ENCODE measurements around the gene MYO5B.

MYO5B gene

GRCh38 chr18:49857708-49858107 is 337.2 kb downstream of the MYO5B start:
- in situ Hi-C loops (cut with HindIII; ENCODE audit: low pct_unique_long_range_greater_than_20kb, low sequenced_read_pairs): no loop called here
- no peak for DNase-seq (ENCODE audit: low read depth in 1 of 2, low spot score in 1 of 2)
- no peak for TF ChIP-seq JUND (IDR thresholded peaks at IDR 0.05; ENCODE audit: low read depth)

- in situ Hi-C loops (cut with HindIII; ENCODE audit: low pct_unique_long_range_greater_than_20kb, low sequenced_read_pairs): no loop called here
- no peak for TF ChIP-seq JUND (IDR thresholded peaks at IDR 0.05; ENCODE audit: low read depth)
- DNase-seq (ENCODE audit: low read depth in 1 of 2, low spot score in 1 of 2): no peak
Observed at GRCh38 chr18:49856496-49856895, 338.5 kb downstream of the MYO5B start.

DNA sequence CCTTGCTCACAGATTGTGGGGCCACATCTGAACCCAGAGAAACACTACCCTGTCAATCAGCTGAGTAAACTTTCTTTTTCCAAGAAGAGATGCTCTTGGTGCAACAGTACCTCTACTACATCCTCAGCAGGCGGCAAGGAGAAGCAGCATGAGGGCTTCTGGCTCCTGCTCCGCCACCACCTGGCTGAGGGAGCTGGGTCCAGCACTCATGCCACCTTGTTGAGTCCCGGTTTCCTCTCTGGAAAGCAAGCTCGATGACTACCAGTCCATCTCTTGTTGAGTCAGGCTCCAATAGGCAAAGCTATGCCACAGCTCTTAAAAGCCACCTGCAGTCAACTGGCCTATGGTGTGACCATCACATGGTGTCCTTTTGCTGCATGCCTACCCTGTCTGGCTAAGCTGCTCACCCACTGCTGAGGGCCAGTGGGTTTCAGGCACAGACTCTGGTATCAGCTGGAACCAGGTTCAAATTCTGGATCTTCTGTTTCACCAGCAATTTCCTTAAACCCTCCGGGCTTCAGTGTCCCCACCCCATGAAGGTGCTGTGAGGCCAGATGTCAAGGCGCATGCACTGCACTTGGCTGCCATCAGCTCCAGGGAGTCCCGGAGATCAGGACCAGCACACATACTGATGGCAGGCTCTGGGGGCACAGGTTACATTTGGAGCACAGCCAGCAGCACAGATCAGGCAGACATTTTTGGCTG is 339.1 kb downstream of the MYO5B start:
- TF ChIP-seq JUND (IDR thresholded peaks at IDR 0.05; ENCODE audit: low read depth): no peak
- in situ Hi-C loops (cut with HindIII; ENCODE audit: low pct_unique_long_range_greater_than_20kb, low sequenced_read_pairs): no loop called here
- DNase-seq (ENCODE audit: low read depth in 1 of 2, low spot score in 1 of 2): no peak

- no peak for DNase-seq (ENCODE audit: low read depth in 1 of 2, low spot score in 1 of 2)
- TF ChIP-seq JUND (IDR thresholded peaks at IDR 0.05; ENCODE audit: low read depth): no peak
- in situ Hi-C loops (cut with HindIII; ENCODE audit: low pct_unique_long_range_greater_than_20kb, low sequenced_read_pairs): no loop called here
Observed at GRCh38 chr18:49854681-49855080, 340.3 kb downstream of the MYO5B start.

- no peak for TF ChIP-seq JUND (IDR thresholded peaks at IDR 0.05; ENCODE audit: low read depth)
- no peak for DNase-seq (ENCODE audit: low read depth in 1 of 2, low spot score in 1 of 2)
- in situ Hi-C loops (cut with HindIII; ENCODE audit: low pct_unique_long_range_greater_than_20kb, low sequenced_read_pairs): no loop called here
Observed at GRCh38 chr18:49853436-49853835, 341.5 kb downstream of the MYO5B start.

DNA sequence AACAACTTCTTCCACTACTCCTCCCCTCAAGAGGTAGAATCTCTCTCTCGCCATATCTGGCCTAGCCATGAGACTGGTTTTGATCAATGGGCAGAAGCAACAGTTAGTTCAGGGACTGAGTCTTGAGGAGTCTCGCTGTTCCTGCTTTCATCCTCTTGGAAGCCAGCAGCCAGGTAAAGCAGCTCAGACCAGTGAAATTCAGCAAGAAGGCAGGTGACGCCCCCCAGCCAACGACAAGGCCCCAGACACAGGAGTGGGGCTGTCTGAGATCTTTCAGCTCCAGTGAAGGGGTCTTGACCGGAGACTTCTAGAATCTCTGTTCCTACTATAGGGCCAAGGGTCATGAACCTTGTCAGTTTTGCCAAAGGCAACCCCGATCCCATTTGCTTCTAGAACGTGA is 341.9 kb downstream of the MYO5B start:
- no peak for DNase-seq (ENCODE audit: low read depth in 1 of 2, low spot score in 1 of 2)
- in situ Hi-C loops (cut with HindIII; ENCODE audit: low pct_unique_long_range_greater_than_20kb, low sequenced_read_pairs): no loop called here
- TF ChIP-seq JUND (IDR thresholded peaks at IDR 0.05; ENCODE audit: low read depth): no peak

DNA sequence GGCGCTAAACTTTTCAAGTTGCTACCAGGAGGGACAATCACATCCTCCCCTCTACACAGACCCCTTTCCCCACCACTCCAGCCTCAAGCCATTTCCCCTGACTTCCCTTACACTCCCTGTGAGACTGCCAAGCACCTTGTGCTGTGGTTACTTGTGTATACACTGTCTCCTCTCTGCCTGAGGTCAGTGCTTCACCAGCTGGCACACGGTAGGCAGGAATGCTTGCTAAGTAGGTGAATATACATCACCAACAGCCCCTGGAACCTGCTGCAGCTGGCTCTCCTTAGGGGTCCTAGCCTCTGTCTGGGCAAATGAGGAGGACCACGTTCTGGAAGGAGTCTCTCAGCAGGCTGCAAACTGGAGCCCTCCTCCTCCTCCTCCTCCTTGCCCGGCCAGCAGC is 343.3 kb downstream of the MYO5B start:
- TF ChIP-seq JUND (IDR thresholded peaks at IDR 0.05; ENCODE audit: low read depth): no peak
- no peak for DNase-seq (ENCODE audit: low read depth in 1 of 2, low spot score in 1 of 2)
- in situ Hi-C loops (cut with HindIII; ENCODE audit: low pct_unique_long_range_greater_than_20kb, low sequenced_read_pairs): no loop called here

DNA sequence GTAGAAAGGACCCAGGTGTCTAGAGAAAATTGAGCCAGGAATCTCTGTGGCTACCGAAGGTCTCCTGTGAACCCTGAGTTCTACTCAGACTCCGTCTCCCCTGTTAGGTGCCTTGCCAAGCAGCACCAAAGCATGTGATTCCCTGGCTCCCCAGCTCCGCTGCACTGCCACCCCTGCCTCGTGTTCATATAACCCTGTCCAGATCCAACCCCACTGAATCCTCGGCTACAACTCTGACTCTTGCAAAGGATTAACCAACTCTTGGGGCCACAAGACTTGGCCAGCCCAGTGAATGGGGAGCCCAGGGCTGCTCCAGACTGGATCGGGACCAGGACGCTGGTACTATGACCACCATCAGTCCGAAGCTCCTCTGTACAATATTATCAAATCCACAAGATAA is 344.3 kb downstream of the MYO5B start:
- TF ChIP-seq JUND (IDR thresholded peaks at IDR 0.05; ENCODE audit: low read depth): no peak
- no peak for DNase-seq (ENCODE audit: low read depth in 1 of 2, low spot score in 1 of 2)
- in situ Hi-C loops (cut with HindIII; ENCODE audit: low pct_unique_long_range_greater_than_20kb, low sequenced_read_pairs): no loop called here

- DNase-seq (ENCODE audit: low read depth in 1 of 2, low spot score in 1 of 2): no peak
- in situ Hi-C loops (cut with HindIII; ENCODE audit: low pct_unique_long_range_greater_than_20kb, low sequenced_read_pairs): no loop called here
- no peak for TF ChIP-seq JUND (IDR thresholded peaks at IDR 0.05; ENCODE audit: low read depth)
Observed at GRCh38 chr18:49849331-49850217, 345.4 kb downstream of the MYO5B start.

GRCh38 chr18:49848115-49848514 is 346.8 kb downstream of the MYO5B start:
- no peak for TF ChIP-seq JUND (IDR thresholded peaks at IDR 0.05; ENCODE audit: low read depth)
- in situ Hi-C loops (cut with HindIII; ENCODE audit: low pct_unique_long_range_greater_than_20kb, low sequenced_read_pairs): no loop called here
- DNase-seq (ENCODE audit: low read depth in 1 of 2, low spot score in 1 of 2): no peak

GRCh38 chr18:49847524-49847923 is 347.4 kb downstream of the MYO5B start:
- in situ Hi-C loops (cut with HindIII; ENCODE audit: low pct_unique_long_range_greater_than_20kb, low sequenced_read_pairs): no loop called here
- DNase-seq (ENCODE audit: low read depth in 1 of 2, low spot score in 1 of 2): no peak
- no peak for TF ChIP-seq JUND (IDR thresholded peaks at IDR 0.05; ENCODE audit: low read depth)

DNA sequence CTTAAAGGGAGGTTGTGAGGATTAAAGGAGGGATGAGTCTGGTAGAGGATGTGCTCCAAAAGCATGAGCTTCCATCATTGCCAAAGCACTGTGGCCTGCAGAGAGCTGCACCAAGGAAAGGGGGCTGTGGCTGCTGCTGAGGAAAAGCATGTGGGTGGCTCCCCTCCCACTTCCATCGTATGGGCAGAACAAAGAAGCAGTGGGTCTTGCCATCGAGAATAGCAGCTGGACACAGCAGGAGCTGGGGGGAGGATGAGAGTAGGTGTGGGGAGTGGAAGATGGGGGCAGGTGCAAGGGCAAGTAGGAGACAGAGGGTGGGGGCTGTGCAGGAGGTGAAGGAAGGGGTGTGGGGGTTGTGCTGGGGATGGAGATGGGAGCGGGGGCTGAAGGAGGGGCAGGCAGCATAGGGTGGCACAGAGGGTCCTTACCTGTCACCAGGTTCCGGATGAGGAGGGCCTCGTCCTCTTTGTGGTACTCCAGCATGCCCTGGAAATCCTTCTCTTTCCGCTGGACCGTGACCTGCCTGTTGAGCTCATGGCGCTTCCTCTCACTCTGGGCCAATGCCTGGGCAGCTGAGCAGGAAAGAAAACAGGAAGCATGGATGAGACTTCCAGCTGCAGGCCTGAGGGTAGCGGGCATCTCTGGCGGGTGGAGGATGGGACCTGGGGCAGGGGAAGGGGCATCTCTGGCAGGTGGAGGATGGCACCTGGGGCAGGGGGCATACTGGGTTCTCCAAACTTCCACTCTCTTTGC is 348.1 kb downstream of the MYO5B start:
- in situ Hi-C loops (cut with HindIII; ENCODE audit: low pct_unique_long_range_greater_than_20kb, low sequenced_read_pairs): no loop called here
- no peak for DNase-seq (ENCODE audit: low read depth in 1 of 2, low spot score in 1 of 2)

GRCh38 chr18:49846361-49846662 is 348.6 kb downstream of the MYO5B start:
- no peak for DNase-seq (ENCODE audit: low read depth in 1 of 2, low spot score in 1 of 2)
- TF ChIP-seq JUND (IDR thresholded peaks at IDR 0.05; ENCODE audit: low read depth): no peak
- in situ Hi-C loops (cut with HindIII; ENCODE audit: low pct_unique_long_range_greater_than_20kb, low sequenced_read_pairs): no loop called here

More for the DNA sequence above, 348.1 kb downstream of the MYO5B start:
- TF ChIP-seq JUND (IDR thresholded peaks at IDR 0.05; ENCODE audit: low read depth): no peak
